Aorta (tissue), 5 donors: ENCODE measurements around the gene SLC12A4. TPM values are rescaled to one million over a fixed set of nuclear protein-coding genes. Genes with fewer than 3 reads are reported as not detected.
A peak's percentile ranks its signal among the peaks of the same experiment; 100 is the strongest.

Experiments used
- ATAC-seq: fragments of 200-7000 bp; cut with Tn5 transposase; one replicate; pipeline ENCODE4 v1.9.1; 2022; ENCODE audit warnings: moderate library complexity; ENCODE audit not compliant: low FRiP score
- DNase-seq, 2 donors: peaks; one replicate each; pipeline ENCODE4 v3.0.0-alpha.2; 2020
- H3K27ac ChIP-seq, 2 donors: one replicate each; pipeline ENCODE4 v1.5.1; 2013; ENCODE audit warnings: low read length in 2 of 2, mild to moderate bottlenecking in 2 of 2, moderate library complexity in 2 of 2, control low read depth in 1 of 2, inconsistent platforms in 1 of 2, low read depth in 1 of 2
- H3K27me3 ChIP-seq, 2 donors: one replicate each; pipeline ENCODE4 v1.6.1; 2013; ENCODE audit warnings: control low read depth in 1 of 2, low read length in 1 of 2, mild to moderate bottlenecking in 1 of 2, moderate library complexity in 1 of 2; ENCODE audit not compliant: insufficient read depth in 2 of 2, control insufficient read depth in 1 of 2
- H3K36me3 ChIP-seq, 2 donors: one replicate each; pipeline ENCODE4 v1.6.1; 2013; ENCODE audit warnings: control low read depth in 1 of 2, low read length in 1 of 2, mild to moderate bottlenecking in 1 of 2; ENCODE audit not compliant: insufficient read depth in 2 of 2, control insufficient read depth in 1 of 2
- H3K4me1 ChIP-seq, 2 donors: one replicate each; pipeline ENCODE4 v1.6.1; 2013; ENCODE audit warnings: low read length in 2 of 2, control low read depth in 1 of 2, mild to moderate bottlenecking in 1 of 2, moderate library complexity in 1 of 2; ENCODE audit not compliant: insufficient read depth in 2 of 2, control insufficient read depth in 1 of 2
- H3K4me3 ChIP-seq, 2 donors: one replicate each; pipeline ENCODE4 v1.5.1; 2013; ENCODE audit warnings: low read length in 2 of 2, control low read depth in 1 of 2, mild to moderate bottlenecking in 1 of 2
- H3K9me3 ChIP-seq: one replicate; pipeline ENCODE4 v1.6.1; 2013; ENCODE audit warnings: mild to moderate bottlenecking, low read length; ENCODE audit not compliant: control insufficient read depth
- WGBS, 2 donors: extraction: QIAGEN DNeasy Blood & Tissue Kit; methylation state at CpG; one replicate each; pipeline ENCODE4 v1.1.7; 2013; 5-methylcytosine and 5-hydroxymethylcytosine counted together
- intact Hi-C, 2 donors: fragments of 100-400 bp; cut with DNase I; formaldehyde crosslinking; loops; one replicate each; pipeline versions ENCODE4 v1.14.2 to v1.15.0; 2022
- polyA plus RNA-seq, 2 donors: library from polyadenylated mRNA; stranded (reverse); fragments of 200-250 nt; gene quantifications; one replicate each; pipeline ENCODE4 v1.2.3, GENCODE V29; 2013
- total RNA-seq, 2 donors: library from RNA; stranded (reverse); fragmentation: NEBNext Ultra II Directional; extraction: Animal tissue kit (Norgen Biotek cat#: 25700); gene quantifications; one replicate each; pipeline ENCODE4 v1.2.1, GENCODE V29; 2021
- donor health status: healthy with polysubstance abuse.
- donor health status: Bipolar disorder and iron deficiency.
- donor health status: DM: no; HTN: no; CAD: no.
- donor health status: DM: no; HTN: no; CAD: no.
- donor health status: DM: yes; HTN: yes; CAD: no.

Gene SLC12A4
- total and polyA plus RNA-seq, 4 donors = 15.8 to 139 (median 106) TPM

DNA sequence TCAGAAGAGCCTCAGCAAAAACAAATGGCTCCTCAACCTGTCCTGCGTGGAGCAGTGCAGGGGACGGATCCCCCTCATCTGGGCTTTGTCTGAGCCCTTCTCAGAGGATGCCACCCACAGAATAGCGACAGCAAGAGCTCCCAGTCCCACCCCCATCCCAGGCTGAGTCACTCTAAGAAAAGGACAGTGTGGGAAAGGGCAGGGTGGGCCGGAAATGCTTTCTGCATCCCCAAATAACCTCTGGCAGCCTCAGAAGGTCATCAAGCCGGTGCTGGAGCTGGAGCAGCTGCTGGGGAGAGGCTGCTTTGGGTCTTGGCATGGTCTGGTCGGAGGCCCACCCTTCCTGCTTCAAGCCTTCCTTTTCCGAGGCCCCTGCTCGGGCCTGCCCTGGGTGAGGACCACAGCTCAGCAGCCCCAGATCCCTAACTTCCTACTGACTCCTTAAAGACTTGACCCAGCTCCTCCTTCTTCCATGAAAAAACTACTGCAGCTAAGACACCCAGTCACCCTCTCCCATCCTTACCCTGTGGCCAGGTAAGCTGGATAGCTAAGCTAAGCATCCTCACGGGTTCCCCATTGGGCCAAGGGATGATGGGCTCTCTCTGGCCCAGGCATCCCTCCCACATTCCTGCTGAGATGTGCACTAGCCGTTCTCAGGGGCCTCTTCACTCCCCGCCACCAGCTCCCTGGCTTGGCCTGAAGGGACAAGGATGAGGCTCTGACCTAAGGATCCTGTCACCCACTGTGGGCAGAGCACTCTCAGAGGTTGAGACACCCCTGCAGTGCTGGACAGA lies 8.7 kb downstream of the SLC12A4 start:
- no peak overlapping the region for H3K27ac ChIP-seq
- H3K9me3 ChIP-seq = no peaks in the 10 kb centered on the region
- no peaks in the 10 kb centered on the region for H3K4me1 ChIP-seq
- H3K27me3 ChIP-seq = no peaks in the 10 kb centered on the region
- ATAC-seq (peak; percentile 44), DNase-seq (peak in 1 of 2 donors; percentile 85)
- WGBS, 2 donors = 54 to 68% methylated on average over 11 of the region's 11 CpGs
- intact Hi-C loops = no loop called here
- H3K4me3 ChIP-seq = no peak overlapping the region
- H3K36me3 ChIP-seq = peaks cover 0 to 9% of the 10 kb centered on the region in 2 donors

DNA sequence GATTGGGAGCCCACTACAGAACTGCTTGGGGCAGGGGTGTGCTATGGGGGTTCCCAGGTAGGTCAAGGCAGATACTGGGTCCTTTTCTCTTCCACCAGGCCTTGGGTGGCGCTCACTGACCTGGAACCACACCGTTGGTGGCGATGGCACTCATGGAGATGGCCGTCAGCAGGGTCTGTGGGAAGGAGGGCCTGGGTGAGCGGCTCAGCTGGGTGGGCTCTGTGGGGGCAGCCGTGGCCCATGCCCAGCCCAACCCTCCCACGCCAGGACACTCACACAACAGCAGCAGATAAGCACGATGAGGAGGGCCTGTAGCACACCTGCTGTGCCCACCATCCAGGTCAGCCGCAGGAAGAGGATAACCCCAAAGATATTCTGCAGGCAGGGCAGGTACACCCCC lies 10.8 kb downstream of the SLC12A4 start:
- 92 to 95% methylated on average over 9 of the region's 9 CpGs for WGBS, 2 donors
- H3K27me3 ChIP-seq = no peaks in the 10 kb centered on the region
- H3K9me3 ChIP-seq = no peaks in the 10 kb centered on the region
- H3K4me3 ChIP-seq = no peak overlapping the region
- H3K27ac ChIP-seq = no peak overlapping the region
- ATAC-seq (no peak), DNase-seq (peak in 1 of 2 donors; percentile 63)
- intact Hi-C loops = no loop called here
- H3K4me1 ChIP-seq = no peaks in the 10 kb centered on the region
- H3K36me3 ChIP-seq = peaks cover 0 to 12% of the 10 kb centered on the region in 2 donors

DNA sequence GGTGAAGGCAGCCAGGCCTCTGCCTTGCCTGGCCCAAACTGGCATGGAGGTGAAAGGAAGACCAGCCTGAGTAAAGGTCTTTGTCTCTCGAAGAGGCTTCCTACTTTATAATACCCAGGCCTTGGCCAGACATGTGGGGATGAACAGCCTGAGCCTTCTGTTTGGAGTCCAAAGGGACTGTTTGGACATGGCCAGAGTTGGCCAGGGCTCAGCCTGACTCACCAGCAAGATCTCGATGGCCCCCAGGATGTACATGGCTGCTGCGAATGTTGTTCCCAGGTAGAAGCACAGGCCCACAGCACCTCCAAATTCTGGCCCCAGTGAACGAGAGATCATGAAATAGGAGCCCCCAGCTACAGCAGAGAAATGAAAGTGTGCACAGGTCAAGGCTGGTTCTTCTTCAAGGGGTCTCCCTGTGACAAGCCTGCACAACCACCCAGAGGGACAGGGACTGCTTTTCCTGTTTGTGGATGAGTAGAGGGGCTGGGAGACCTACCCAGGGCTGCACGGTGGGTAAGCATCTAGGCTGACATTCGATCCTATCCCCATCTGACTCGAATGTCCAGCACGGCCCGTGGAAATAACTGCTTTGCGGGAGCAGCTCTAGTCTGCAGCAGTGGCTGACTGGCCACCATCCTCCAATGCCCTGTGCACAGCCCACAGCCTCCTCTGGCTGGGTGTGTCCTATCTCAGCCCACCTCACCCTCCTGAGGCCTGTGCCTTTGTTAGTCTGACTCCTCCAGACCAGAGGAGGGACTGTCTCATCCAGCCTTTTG lies 13.8 kb downstream of the SLC12A4 start:
- WGBS, 2 donors = 74 to 75% methylated on average over 10 of the region's 10 CpGs
- Histone ChIP-seq H3K9me3 (no peaks in the 10 kb centered on the region), H3K27ac (no peak overlapping the region), H3K4me3 (no peak overlapping the region), H3K36me3 (peaks cover 0 to 15% of the 10 kb centered on the region in 2 donors), H3K4me1 (no peaks in the 10 kb centered on the region), H3K27me3 (no peaks in the 10 kb centered on the region)
- intact Hi-C loops = no loop called here
- DNase-seq = peak in 1 of 2 donors; percentile 66
- no peak for ATAC-seq

DNA sequence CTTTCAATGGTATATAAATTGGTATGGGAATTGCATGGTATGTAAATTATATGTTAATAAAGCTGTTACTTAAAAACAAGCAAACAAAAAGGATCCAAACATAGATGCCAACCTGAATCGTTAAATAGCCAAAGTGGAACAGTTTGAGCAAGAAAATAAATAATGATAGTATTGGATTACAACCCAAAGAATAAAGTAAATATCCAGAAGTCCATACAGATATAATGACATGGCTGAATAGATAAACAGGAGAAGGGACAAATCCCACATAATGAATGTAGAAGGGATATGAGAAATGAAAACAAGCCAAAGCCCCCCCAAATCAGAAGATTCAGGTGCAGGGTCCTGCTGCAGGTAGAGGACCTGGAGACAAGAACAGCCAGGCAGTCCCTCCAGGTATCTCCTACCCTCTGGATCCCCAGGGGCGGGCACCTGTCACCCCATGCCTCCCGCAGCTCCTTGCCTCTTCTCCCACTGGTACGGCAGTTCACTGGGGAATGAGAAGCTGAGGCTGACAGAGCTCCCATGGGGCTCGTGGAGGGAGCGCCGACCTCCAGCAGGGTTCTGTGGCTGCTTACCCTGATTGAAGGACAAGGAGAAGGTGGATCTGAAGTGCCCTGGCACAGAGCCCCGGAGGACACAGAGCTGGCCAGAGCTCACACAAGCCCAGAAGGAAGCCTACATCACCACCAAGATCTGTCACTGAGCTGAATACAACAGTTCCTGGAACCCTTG lies 14.6 kb downstream of the SLC12A4 start:
- H3K27me3 ChIP-seq = no peaks in the 10 kb centered on the region
- no peaks in the 10 kb centered on the region for H3K9me3 ChIP-seq
- no peak overlapping the region for H3K4me3 ChIP-seq
- DNase-seq (peak in 1 of 2 donors; percentile 67), ATAC-seq (no peak)
- H3K27ac ChIP-seq = no peak overlapping the region
- peaks cover 0 to 18% of the 10 kb centered on the region in 2 donors for H3K36me3 ChIP-seq
- 77 to 81% methylated on average over 8 of the region's 8 CpGs for WGBS, 2 donors
- no peaks in the 10 kb centered on the region for H3K4me1 ChIP-seq
- intact Hi-C loops = no loop called here

DNA sequence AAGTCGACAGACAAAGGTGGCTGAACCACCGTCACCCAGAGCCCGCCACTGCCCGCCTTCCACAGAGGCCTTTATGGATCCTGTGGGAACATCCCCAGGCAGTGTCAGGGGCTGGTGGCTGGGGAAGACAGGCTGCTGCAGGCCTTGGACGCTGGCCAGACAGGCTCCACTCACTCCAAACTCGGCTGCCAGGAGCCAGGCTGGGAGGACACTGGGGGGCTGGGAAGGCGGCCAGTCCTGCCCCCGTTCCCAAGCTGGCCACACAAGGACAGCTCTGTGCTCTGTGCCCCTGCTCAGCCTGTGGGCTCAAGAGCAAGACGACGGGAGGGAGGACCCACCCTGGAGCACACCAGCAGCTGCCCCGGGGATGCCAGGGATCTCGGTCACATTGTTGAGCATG lies 17.0 kb downstream of the SLC12A4 start:
- H3K4me3 ChIP-seq = no peak overlapping the region
- intact Hi-C loops = no loop called here
- no peaks in the 10 kb centered on the region for H3K4me1 ChIP-seq
- peaks cover 4 to 31% of the 10 kb centered on the region in 2 donors for H3K36me3 ChIP-seq
- DNase-seq = peak in 1 of 2 donors; percentile 75
- peak; percentile 45 for ATAC-seq
- no peaks in the 10 kb centered on the region for H3K9me3 ChIP-seq
- 32 to 41% methylated on average over 10 to 12 of the region's 12 CpGs for WGBS, 2 donors
- H3K27me3 ChIP-seq = no peaks in the 10 kb centered on the region
- peak overlapping the region in 1 of 2 donors; percentile 29 for H3K27ac ChIP-seq

DNA sequence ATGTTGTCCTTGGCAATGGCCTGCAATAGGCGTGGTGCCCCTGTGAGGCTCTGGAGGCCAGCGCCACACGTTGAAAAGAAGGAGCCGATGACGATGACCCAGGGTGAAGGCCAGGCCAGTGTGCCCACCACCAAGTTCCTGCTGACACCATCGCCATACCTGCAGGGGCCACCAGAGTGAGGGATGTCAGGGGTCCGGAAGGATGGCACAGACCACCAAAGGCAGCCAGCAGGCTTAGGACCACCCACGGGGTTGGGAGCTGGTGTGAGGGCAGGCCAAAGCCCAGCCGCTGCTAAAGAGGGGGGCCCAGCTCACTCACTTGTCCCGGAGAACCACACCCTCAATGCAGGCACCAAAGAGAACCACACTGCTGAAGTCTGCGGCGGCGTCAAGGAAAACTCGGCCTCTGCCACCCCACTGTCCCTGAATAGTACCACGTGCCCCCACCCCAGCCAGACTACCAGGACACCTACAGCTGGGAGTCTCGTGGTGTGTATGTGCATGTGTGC lies 18.0 kb downstream of the SLC12A4 start:
- WGBS, 2 donors = 84 to 86% methylated on average over 14 to 16 of the region's 16 CpGs
- Histone ChIP-seq H3K4me1 (no peaks in the 10 kb centered on the region), H3K4me3 (no peak overlapping the region), H3K27ac (no peak overlapping the region), H3K9me3 (no peaks in the 10 kb centered on the region), H3K36me3 (peaks cover 4 to 40% of the 10 kb centered on the region in 2 donors), H3K27me3 (no peaks in the 10 kb centered on the region)
- no peak for DNase-seq
- no peak for ATAC-seq
- intact Hi-C loops = no loop called here

DNA sequence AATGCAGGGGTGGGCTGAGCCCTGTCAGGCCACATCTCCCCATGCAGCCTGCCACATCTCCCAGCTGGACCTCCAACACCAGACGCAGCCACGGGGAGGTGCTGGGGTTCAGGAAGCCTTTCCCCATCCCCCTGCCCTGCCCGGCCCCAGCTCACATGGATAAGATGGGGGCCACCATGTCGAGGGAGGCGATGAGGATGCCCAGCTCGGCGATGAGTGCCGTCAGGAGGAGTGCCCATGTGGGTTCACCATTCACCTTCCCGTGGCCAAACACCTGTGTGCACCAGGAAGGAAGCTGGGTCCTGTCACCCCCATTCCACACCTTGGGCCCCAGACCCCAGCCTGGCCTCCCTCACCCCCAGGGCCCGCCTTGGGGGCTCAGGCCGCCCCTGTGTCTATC lies 18.8 kb downstream of the SLC12A4 start:
- H3K4me3 ChIP-seq = no peak overlapping the region
- ATAC-seq (no peak), DNase-seq (no peak)
- H3K27ac ChIP-seq = no peak overlapping the region
- no peaks in the 10 kb centered on the region for H3K27me3 ChIP-seq
- H3K36me3 ChIP-seq = peaks cover 4 to 40% of the 10 kb centered on the region in 2 donors
- intact Hi-C loops = no loop called here
- WGBS, 2 donors = 85% methylated on average over 11 of the region's 11 CpGs
- H3K9me3 ChIP-seq = no peaks in the 10 kb centered on the region
- no peaks in the 10 kb centered on the region for H3K4me1 ChIP-seq

DNA sequence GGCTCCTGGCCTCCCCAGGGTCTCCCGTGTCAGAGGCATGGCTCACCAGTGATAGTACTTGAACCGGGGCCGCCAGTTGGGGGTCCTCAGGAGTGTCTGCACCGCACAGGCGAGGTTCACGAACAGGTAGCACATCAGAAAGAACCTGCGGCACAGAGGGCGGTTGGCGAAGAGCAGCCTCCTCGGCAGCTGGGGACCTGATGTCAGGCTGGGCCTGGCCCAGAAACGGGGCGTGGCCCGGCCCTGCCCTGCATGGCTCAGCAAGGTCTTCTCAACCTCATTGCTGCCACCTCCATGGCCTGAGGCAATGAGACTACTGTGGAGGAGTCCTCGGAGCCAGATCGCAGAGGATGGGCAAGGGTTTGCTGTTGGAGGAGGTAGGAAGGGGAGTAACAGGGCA lies 20.4 kb downstream of the SLC12A4 start:
- no peak overlapping the region for H3K4me3 ChIP-seq
- no peak for DNase-seq
- H3K36me3 ChIP-seq = peaks cover 4 to 37% of the 10 kb centered on the region in 2 donors
- intact Hi-C loops = no loop called here
- 90 to 91% methylated on average over 15 of the region's 15 CpGs for WGBS, 2 donors
- H3K4me1 ChIP-seq = no peaks in the 10 kb centered on the region
- no peak for ATAC-seq
- no peaks in the 10 kb centered on the region for H3K9me3 ChIP-seq
- no peaks in the 10 kb centered on the region for H3K27me3 ChIP-seq
- no peak overlapping the region for H3K27ac ChIP-seq
